ENCODE results near the gene P2RY1. TPM values are rescaled to one million over a fixed set of nuclear protein-coding genes. Genes with fewer than 3 reads are reported as not detected.
A peak's percentile ranks its signal among the peaks of the same experiment; 100 is the strongest.

P2RY1 gene
- total and polyA plus RNA-seq, 9 of the 15 experiments (the other 6 are each of a cell fraction or from before 2014, with no cell fraction given), result 6.0 to 27.9 (median 18.4) TPM

GRCh38 chr3:152834191-152834775 lies 648 bp upstream of the P2RY1 start (continued):
- TF ChIP-seq ARHGAP35 (IDR thresholded peaks at IDR 0.05; ENCODE audit: partially characterized antibody) (no peak), HNRNPK (IDR thresholded peaks at IDR 0.05; ENCODE audit: low read depth, low read length, poor library complexity, severe bottlenecking) (no peak), CCAR2 (IDR thresholded peaks at IDR 0.05; ENCODE audit: low read depth, low read length) (no peak), NEUROD1 (IDR thresholded peaks at IDR 0.05; ENCODE audit: borderline replicate concordance, low read depth, low read length, partially characterized antibody) (peak; percentile 34), NR4A1 (CRISPR knock-in tag; IDR thresholded peaks at IDR 0.05) (no peak), NR4A1 (tag; IDR thresholded peaks at IDR 0.05) (no peak), HDAC8 (tag; IDR thresholded peaks at IDR 0.05) (no peak), CREM (IDR thresholded peaks at IDR 0.05; ENCODE audit: low read depth) (no peak), NCOA1 (IDR thresholded peaks at IDR 0.05; ENCODE audit: low read depth) (no peak), TAF9B (IDR thresholded peaks at IDR 0.05; ENCODE audit: partially characterized antibody) (no peak), FOSL1 (tag; conservative IDR thresholded peaks at IDR 0.05) (peak; percentile 35; the same call in 1 of the 2 replicates), FOXP1 (CRISPR knock-in tag; IDR thresholded peaks at IDR 0.05) (no peak)
- TF ChIP-seq, protein P1, sequence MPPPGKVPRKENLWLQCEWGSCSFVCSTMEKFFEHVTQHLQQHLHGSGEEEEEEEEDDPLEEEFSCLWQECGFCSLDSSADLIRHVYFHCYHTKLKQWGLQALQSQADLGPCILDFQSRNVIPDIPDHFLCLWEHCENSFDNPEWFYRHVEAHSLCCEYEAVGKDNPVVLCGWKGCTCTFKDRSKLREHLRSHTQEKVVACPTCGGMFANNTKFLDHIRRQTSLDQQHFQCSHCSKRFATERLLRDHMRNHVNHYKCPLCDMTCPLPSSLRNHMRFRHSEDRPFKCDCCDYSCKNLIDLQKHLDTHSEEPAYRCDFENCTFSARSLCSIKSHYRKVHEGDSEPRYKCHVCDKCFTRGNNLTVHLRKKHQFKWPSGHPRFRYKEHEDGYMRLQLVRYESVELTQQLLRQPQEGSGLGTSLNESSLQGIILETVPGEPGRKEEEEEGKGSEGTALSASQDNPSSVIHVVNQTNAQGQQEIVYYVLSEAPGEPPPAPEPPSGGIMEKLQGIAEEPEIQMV (tag; conservative IDR thresholded peaks at IDR 0.05; ENCODE audit: low read depth), result no peak
- TF ChIP-seq, protein P2, sequence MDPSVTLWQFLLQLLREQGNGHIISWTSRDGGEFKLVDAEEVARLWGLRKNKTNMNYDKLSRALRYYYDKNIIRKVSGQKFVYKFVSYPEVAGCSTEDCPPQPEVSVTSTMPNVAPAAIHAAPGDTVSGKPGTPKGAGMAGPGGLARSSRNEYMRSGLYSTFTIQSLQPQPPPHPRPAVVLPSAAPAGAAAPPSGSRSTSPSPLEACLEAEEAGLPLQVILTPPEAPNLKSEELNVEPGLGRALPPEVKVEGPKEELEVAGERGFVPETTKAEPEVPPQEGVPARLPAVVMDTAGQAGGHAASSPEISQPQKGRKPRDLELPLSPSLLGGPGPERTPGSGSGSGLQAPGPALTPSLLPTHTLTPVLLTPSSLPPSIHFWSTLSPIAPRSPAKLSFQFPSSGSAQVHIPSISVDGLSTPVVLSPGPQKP (CRISPR knock-in tag; IDR thresholded peaks at IDR 0.05), result no peak
- TF ChIP-seq, protein P3, sequence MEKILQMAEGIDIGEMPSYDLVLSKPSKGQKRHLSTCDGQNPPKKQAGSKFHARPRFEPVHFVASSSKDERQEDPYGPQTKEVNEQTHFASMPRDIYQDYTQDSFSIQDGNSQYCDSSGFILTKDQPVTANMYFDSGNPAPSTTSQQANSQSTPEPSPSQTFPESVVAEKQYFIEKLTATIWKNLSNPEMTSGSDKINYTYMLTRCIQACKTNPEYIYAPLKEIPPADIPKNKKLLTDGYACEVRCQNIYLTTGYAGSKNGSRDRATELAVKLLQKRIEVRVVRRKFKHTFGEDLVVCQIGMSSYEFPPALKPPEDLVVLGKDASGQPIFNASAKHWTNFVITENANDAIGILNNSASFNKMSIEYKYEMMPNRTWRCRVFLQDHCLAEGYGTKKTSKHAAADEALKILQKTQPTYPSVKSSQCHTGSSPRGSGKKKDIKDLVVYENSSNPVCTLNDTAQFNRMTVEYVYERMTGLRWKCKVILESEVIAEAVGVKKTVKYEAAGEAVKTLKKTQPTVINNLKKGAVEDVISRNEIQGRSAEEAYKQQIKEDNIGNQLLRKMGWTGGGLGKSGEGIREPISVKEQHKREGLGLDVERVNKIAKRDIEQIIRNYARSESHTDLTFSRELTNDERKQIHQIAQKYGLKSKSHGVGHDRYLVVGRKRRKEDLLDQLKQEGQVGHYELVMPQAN (IDR thresholded peaks at IDR 0.05; ENCODE audit: borderline replicate concordance), result no peak
- TF ChIP-seq, protein P4, sequence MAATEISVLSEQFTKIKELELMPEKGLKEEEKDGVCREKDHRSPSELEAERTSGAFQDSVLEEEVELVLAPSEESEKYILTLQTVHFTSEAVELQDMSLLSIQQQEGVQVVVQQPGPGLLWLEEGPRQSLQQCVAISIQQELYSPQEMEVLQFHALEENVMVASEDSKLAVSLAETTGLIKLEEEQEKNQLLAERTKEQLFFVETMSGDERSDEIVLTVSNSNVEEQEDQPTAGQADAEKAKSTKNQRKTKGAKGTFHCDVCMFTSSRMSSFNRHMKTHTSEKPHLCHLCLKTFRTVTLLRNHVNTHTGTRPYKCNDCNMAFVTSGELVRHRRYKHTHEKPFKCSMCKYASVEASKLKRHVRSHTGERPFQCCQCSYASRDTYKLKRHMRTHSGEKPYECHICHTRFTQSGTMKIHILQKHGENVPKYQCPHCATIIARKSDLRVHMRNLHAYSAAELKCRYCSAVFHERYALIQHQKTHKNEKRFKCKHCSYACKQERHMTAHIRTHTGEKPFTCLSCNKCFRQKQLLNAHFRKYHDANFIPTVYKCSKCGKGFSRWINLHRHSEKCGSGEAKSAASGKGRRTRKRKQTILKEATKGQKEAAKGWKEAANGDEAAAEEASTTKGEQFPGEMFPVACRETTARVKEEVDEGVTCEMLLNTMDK (IDR thresholded peaks at IDR 0.05; ENCODE audit: borderline replicate concordance, insufficient read depth, low read depth, low read length, poor library complexity, severe bottlenecking), result no peak
- TF ChIP-seq, protein P5, sequence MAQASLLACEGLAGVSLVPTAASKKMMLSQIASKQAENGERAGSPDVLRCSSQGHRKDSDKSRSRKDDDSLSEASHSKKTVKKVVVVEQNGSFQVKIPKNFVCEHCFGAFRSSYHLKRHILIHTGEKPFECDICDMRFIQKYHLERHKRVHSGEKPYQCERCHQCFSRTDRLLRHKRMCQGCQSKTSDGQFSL (CRISPR knock-in tag; IDR thresholded peaks at IDR 0.05), result no peak
- TF ChIP-seq, protein P5 (tag; IDR thresholded peaks at IDR 0.05), result no peak
- TF ChIP-seq, protein P6, sequence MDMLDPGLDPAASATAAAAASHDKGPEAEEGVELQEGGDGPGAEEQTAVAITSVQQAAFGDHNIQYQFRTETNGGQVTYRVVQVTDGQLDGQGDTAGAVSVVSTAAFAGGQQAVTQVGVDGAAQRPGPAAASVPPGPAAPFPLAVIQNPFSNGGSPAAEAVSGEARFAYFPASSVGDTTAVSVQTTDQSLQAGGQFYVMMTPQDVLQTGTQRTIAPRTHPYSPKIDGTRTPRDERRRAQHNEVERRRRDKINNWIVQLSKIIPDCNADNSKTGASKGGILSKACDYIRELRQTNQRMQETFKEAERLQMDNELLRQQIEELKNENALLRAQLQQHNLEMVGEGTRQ (CRISPR knock-in tag; IDR thresholded peaks at IDR 0.05), result no peak
